ENCODE results near the gene RDX.

The RDX gene

DNA sequence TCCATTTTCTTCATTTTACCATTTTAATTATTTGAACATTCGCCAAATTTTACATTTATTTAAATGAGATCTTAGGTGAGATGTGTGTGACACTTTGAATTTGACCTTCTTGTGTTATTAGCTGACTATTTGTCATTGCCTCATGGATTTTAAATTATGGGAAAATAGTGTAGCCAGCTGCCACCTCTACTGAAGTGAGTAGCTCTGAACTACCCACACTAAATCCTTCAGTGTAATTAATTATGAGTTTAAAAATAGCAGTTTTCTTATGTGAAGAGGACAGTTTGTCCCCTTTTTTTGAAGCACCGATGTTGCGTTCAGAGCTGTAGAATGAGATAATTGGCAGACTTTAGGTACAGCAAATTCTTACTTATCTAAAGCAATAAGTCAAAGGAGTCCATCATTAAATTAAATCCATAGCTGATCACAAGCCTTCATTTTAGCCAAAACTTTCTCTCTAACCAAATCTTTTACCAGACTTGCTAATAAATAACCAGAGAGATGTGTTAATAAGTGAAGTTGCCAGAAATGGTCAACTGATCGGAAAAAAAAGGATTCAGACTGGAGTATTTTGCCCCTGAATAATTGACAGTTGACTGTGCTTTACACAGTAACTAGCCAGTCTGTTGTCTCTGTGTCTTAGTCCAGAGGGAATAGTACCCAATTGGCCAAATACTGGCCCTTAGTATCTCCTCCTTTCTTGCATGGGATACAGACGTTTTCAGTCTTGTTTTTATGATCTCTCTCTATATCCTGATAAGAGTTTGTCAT lies 128.2 kb downstream of the RDX start:
- no peak overlapping the region for H3K27ac ChIP-seq
- DNase-seq (ENCODE audit: low spot score), result no peak
- TF ChIP-seq, protein P1, sequence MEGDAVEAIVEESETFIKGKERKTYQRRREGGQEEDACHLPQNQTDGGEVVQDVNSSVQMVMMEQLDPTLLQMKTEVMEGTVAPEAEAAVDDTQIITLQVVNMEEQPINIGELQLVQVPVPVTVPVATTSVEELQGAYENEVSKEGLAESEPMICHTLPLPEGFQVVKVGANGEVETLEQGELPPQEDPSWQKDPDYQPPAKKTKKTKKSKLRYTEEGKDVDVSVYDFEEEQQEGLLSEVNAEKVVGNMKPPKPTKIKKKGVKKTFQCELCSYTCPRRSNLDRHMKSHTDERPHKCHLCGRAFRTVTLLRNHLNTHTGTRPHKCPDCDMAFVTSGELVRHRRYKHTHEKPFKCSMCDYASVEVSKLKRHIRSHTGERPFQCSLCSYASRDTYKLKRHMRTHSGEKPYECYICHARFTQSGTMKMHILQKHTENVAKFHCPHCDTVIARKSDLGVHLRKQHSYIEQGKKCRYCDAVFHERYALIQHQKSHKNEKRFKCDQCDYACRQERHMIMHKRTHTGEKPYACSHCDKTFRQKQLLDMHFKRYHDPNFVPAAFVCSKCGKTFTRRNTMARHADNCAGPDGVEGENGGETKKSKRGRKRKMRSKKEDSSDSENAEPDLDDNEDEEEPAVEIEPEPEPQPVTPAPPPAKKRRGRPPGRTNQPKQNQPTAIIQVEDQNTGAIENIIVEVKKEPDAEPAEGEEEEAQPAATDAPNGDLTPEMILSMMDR (conservative IDR thresholded peaks at IDR 0.05; ENCODE audit: low read depth), result no peak
- POLR2A ChIA-PET (ENCODE audit: low non-redundant PET), result no interaction called here
- CTCF ChIA-PET, result interaction anchor here (0.7 kb wide), 1 partner anchor 1837 kb away, joined by 3 read pairs; no protein-coding TSS in a partner anchor

GRCh38 chr11:110165039-110165925 lies 131.1 kb downstream of the RDX start:
- DNase-seq (ENCODE audit: low spot score), result no peak
- TF ChIP-seq, protein P1 (conservative IDR thresholded peaks at IDR 0.05; ENCODE audit: low read depth), result no peak
- no peak overlapping the region for H3K27ac ChIP-seq
- POLR2A ChIA-PET (ENCODE audit: low non-redundant PET), result no interaction called here
- CTCF ChIA-PET, result interaction anchor here (0.7 to 1.5 kb wide), 4 partner anchors 9 to 1996 kb away, joined by 3 to 8 read pairs (median 4); no protein-coding TSS in a partner anchor

DNA sequence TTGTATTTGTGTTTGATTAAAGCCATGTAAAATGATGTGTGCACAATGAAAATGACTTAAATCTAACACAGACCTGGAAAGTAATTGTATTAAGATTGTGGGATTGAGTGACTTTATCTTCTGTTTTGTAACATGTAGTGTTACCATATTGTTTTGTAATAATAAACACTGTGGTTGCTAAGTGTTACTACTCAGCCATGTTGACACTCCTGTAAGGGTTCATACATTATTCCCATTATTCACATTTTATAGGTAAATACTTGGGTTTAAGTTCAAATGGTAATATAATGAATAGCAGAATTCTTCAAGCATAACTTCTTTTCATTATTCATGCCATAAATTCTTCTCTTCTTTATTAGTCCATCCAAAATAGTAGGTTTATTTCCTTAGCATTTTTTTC lies 134.2 kb downstream of the RDX start:
- TF ChIP-seq, protein P1 (conservative IDR thresholded peaks at IDR 0.05; ENCODE audit: low read depth), result no peak
- CTCF ChIA-PET, result no interaction called here
- no peak for DNase-seq (ENCODE audit: low spot score)
- POLR2A ChIA-PET (ENCODE audit: low non-redundant PET), result no interaction called here
- H3K27ac ChIP-seq, result no peak overlapping the region

DNA sequence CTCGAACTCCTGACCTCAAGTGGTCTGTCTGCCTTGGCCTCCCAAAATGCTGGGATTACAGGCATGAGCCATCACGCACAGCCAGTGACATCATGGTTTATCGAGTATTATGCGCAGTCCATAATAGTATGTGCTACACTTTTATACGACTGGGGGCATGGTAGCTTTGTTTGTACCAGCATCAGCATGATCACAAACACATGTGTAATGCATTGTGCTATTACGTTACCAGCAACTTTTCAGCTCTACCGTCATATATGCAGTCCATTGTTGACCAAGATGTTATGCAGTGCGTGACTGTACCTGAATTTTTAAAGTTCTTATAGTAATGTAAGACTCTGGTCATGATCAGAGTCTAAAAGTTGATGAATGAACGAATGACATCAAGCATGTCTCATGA lies 135.4 kb downstream of the RDX start:
- ChIA-PET POLR2A (ENCODE audit: low non-redundant PET) (no interaction called here), CTCF (no interaction called here)
- H3K27ac ChIP-seq, result no peak overlapping the region
- DNase-seq (ENCODE audit: low spot score), result no peak
- TF ChIP-seq, protein P1 (conservative IDR thresholded peaks at IDR 0.05; ENCODE audit: low read depth), result no peak

GRCh38 chr11:110160437-110160836 lies 136.0 kb downstream of the RDX start:
- DNase-seq (ENCODE audit: low spot score), result no peak
- TF ChIP-seq, protein P1 (conservative IDR thresholded peaks at IDR 0.05; ENCODE audit: low read depth), result no peak
- CTCF ChIA-PET, result interaction anchor here (0.6 to 0.7 kb wide), 2 partner anchors 173 to 1391 kb away, joined by 3 read pairs; no protein-coding TSS in a partner anchor
- H3K27ac ChIP-seq, result no peak overlapping the region
- POLR2A ChIA-PET (ENCODE audit: low non-redundant PET), result no interaction called here

DNA sequence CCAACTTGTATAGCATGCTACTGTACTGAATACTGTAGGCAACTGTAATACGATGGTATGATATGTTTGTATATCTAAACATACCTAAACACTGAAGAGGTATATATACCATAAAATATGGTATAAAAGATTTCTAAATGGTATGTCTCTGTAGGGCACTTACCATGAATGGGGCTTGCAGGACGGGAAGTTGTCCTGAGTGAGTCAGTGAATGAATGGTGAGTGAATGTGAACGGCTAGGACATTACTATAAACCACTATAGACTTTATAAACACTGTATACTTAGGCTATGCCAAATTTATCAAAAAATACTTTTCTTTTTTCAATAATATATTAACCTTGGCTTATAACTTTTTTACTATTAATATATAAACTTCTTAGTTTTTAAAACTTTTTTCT lies 136.4 kb downstream of the RDX start:
- ChIA-PET POLR2A (ENCODE audit: low non-redundant PET) (no interaction called here), CTCF (interaction anchor here (0.6 to 0.7 kb wide), 2 partner anchors 173 to 1390 kb away, joined by 3 read pairs; no protein-coding TSS in a partner anchor)
- no peak overlapping the region for H3K27ac ChIP-seq
- DNase-seq (ENCODE audit: low spot score), result no peak
- TF ChIP-seq, protein P1 (conservative IDR thresholded peaks at IDR 0.05; ENCODE audit: low read depth), result no peak
